Measurements from ENCODE around the gene PMFBP1. TPM values are rescaled to one million over a fixed set of nuclear protein-coding genes. Genes with fewer than 3 reads are reported as not detected.

PMFBP1 gene
- total RNA-seq, 1 experiment from 2014 or later, result 0.56 TPM

GRCh38 chr16:72164691-72165090 lies 7.3 kb downstream of the PMFBP1 start:
- no peak overlapping the region for H3K4me3 ChIP-seq (ENCODE audit: low read length)
- no peak overlapping the region for H2AFZ ChIP-seq (ENCODE audit: low read length)
- no peak overlapping the region for H3K9ac ChIP-seq (ENCODE audit: low read length)
- H4K20me1 ChIP-seq (ENCODE audit: insufficient read depth, low read depth, low read length), result no peaks in the 10 kb centered on the region
- no peaks in the 10 kb centered on the region for H3K4me1 ChIP-seq (ENCODE audit: low read length)
- no peak overlapping the region for H3K27ac ChIP-seq (ENCODE audit: low read length)
- no peaks in the 10 kb centered on the region for H3K27me3 ChIP-seq (ENCODE audit: low read length)
- DNase-seq, result no peak
- H3K79me2 ChIP-seq (ENCODE audit: low read length), result no peaks in the 10 kb centered on the region
- no peaks in the 10 kb centered on the region for H3K36me3 ChIP-seq (ENCODE audit: insufficient read depth, low read length)
- H3K9me3 ChIP-seq (ENCODE audit: low read length), result no peaks in the 10 kb centered on the region
- H3K9me2 ChIP-seq (replicated peaks; ENCODE audit: insufficient read depth, low read length), result no peaks in the 10 kb centered on the region
- no peak overlapping the region for H3K4me2 ChIP-seq (ENCODE audit: low read depth, low read length, poor library complexity, severe bottlenecking)

GRCh38 chr16:72162105-72162692 lies 9.8 kb downstream of the PMFBP1 start:
- Histone ChIP-seq H4K20me1 (ENCODE audit: insufficient read depth, low read depth, low read length) (no peaks in the 10 kb centered on the region), H3K4me2 (ENCODE audit: low read depth, low read length, poor library complexity, severe bottlenecking) (no peak overlapping the region), H3K79me2 (ENCODE audit: low read length) (no peaks in the 10 kb centered on the region), H3K9ac (ENCODE audit: low read length) (no peak overlapping the region), H3K9me2 (replicated peaks; ENCODE audit: insufficient read depth, low read length) (no peaks in the 10 kb centered on the region), H3K27ac (ENCODE audit: low read length) (no peak overlapping the region), H3K4me1 (ENCODE audit: low read length) (no peaks in the 10 kb centered on the region), H3K4me3 (ENCODE audit: low read length) (no peak overlapping the region), H3K27me3 (ENCODE audit: low read length) (no peaks in the 10 kb centered on the region), H3K36me3 (ENCODE audit: insufficient read depth, low read length) (no peaks in the 10 kb centered on the region), H2AFZ (ENCODE audit: low read length) (no peak overlapping the region), H3K9me3 (ENCODE audit: low read length) (no peaks in the 10 kb centered on the region)
- DNase-seq, result no peak

DNA sequence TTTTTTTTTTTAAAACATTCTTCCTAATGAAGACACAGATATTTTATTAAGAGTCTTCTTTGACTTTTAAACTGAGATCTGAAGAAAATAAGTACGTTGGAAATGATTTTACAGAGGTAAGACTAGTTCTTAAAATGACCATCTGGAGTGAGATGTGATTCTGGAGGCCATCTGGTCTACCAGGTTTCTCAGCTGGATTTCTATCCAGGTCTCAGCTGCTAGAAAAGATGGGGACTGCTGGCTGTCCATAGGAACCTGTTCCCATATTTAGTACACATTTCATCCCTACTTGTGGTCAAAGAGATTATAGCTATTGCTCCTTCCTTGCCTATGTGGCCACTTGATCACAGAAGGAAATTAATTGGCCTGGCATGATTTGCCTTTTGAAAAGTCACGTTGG lies 12.2 kb downstream of the PMFBP1 start:
- no peak for DNase-seq
- no peak overlapping the region for H3K4me2 ChIP-seq (ENCODE audit: low read depth, low read length, poor library complexity, severe bottlenecking)
- H3K9me2 ChIP-seq (replicated peaks; ENCODE audit: insufficient read depth, low read length), result no peaks in the 10 kb centered on the region
- no peaks in the 10 kb centered on the region for H3K36me3 ChIP-seq (ENCODE audit: insufficient read depth, low read length)
- no peak overlapping the region for H3K27ac ChIP-seq (ENCODE audit: low read length)
- H4K20me1 ChIP-seq (ENCODE audit: insufficient read depth, low read depth, low read length), result no peaks in the 10 kb centered on the region
- H2AFZ ChIP-seq (ENCODE audit: low read length), result no peak overlapping the region
- no peaks in the 10 kb centered on the region for H3K4me1 ChIP-seq (ENCODE audit: low read length)
- no peaks in the 10 kb centered on the region for H3K9me3 ChIP-seq (ENCODE audit: low read length)
- H3K79me2 ChIP-seq (ENCODE audit: low read length), result no peaks in the 10 kb centered on the region
- no peak overlapping the region for H3K4me3 ChIP-seq (ENCODE audit: low read length)
- no peaks in the 10 kb centered on the region for H3K27me3 ChIP-seq (ENCODE audit: low read length)
- H3K9ac ChIP-seq (ENCODE audit: low read length), result no peak overlapping the region

GRCh38 chr16:72159386-72159785 lies 12.6 kb downstream of the PMFBP1 start:
- no peaks in the 10 kb centered on the region for H3K4me1 ChIP-seq (ENCODE audit: low read length)
- no peak overlapping the region for H3K4me3 ChIP-seq (ENCODE audit: low read length)
- H3K79me2 ChIP-seq (ENCODE audit: low read length), result no peaks in the 10 kb centered on the region
- no peak for DNase-seq
- H3K9me2 ChIP-seq (replicated peaks; ENCODE audit: insufficient read depth, low read length), result no peaks in the 10 kb centered on the region
- H3K9me3 ChIP-seq (ENCODE audit: low read length), result no peaks in the 10 kb centered on the region
- H3K27me3 ChIP-seq (ENCODE audit: low read length), result no peaks in the 10 kb centered on the region
- no peaks in the 10 kb centered on the region for H3K36me3 ChIP-seq (ENCODE audit: insufficient read depth, low read length)
- no peak overlapping the region for H3K27ac ChIP-seq (ENCODE audit: low read length)
- no peak overlapping the region for H3K9ac ChIP-seq (ENCODE audit: low read length)
- H2AFZ ChIP-seq (ENCODE audit: low read length), result no peak overlapping the region
- no peaks in the 10 kb centered on the region for H4K20me1 ChIP-seq (ENCODE audit: insufficient read depth, low read depth, low read length)
- no peak overlapping the region for H3K4me2 ChIP-seq (ENCODE audit: low read depth, low read length, poor library complexity, severe bottlenecking)

- Histone ChIP-seq H3K9me2 (replicated peaks; ENCODE audit: insufficient read depth, low read length) (no peaks in the 10 kb centered on the region), H3K79me2 (ENCODE audit: low read length) (no peaks in the 10 kb centered on the region), H3K27ac (ENCODE audit: low read length) (no peak overlapping the region), H3K4me1 (ENCODE audit: low read length) (peaks cover 7% of the 10 kb centered on the region), H3K9me3 (ENCODE audit: low read length) (no peaks in the 10 kb centered on the region), H3K27me3 (ENCODE audit: low read length) (no peaks in the 10 kb centered on the region), H3K9ac (ENCODE audit: low read length) (no peak overlapping the region), H2AFZ (ENCODE audit: low read length) (no peak overlapping the region), H3K4me3 (ENCODE audit: low read length) (no peak overlapping the region), H4K20me1 (ENCODE audit: insufficient read depth, low read depth, low read length) (no peaks in the 10 kb centered on the region), H3K4me2 (ENCODE audit: low read depth, low read length, poor library complexity, severe bottlenecking) (no peak overlapping the region), H3K36me3 (ENCODE audit: insufficient read depth, low read length) (no peaks in the 10 kb centered on the region)
- DNase-seq, result no peak
Measured at GRCh38 chr16:72149676-72150464, 22.1 kb downstream of the PMFBP1 start.

DNA sequence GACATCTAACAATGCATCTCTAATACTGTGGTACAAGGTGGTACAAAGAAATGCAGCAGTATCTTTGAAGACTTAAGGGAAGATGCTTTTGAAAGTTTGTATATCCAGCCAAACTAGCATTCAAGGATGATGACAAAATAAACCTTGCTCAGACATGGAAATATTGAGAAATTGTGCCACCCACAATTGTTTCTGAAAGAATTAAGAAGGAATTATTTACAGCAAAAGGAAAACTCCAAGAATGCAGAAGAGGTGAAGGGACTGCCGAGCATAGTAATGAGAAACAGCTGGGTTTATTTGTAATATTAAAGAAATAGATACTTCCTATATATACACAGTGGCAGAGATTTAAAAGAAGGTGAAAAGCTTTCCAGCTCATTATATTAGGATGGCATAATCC lies 29.5 kb downstream of the PMFBP1 start:
- H3K9me2 ChIP-seq (replicated peaks; ENCODE audit: insufficient read depth, low read length), result no peaks in the 10 kb centered on the region
- no peaks in the 10 kb centered on the region for H3K4me1 ChIP-seq (ENCODE audit: low read length)
- H4K20me1 ChIP-seq (ENCODE audit: insufficient read depth, low read depth, low read length), result no peaks in the 10 kb centered on the region
- H3K27me3 ChIP-seq (ENCODE audit: low read length), result no peaks in the 10 kb centered on the region
- H3K9me3 ChIP-seq (ENCODE audit: low read length), result no peaks in the 10 kb centered on the region
- no peaks in the 10 kb centered on the region for H3K36me3 ChIP-seq (ENCODE audit: insufficient read depth, low read length)
- no peak overlapping the region for H3K9ac ChIP-seq (ENCODE audit: low read length)
- H3K4me2 ChIP-seq (ENCODE audit: low read depth, low read length, poor library complexity, severe bottlenecking), result no peak overlapping the region
- no peak overlapping the region for H2AFZ ChIP-seq (ENCODE audit: low read length)
- H3K27ac ChIP-seq (ENCODE audit: low read length), result no peak overlapping the region
- no peak for DNase-seq
- H3K79me2 ChIP-seq (ENCODE audit: low read length), result no peaks in the 10 kb centered on the region
- no peak overlapping the region for H3K4me3 ChIP-seq (ENCODE audit: low read length)

- no peaks in the 10 kb centered on the region for H3K79me2 ChIP-seq (ENCODE audit: low read length)
- H3K9me2 ChIP-seq (replicated peaks; ENCODE audit: insufficient read depth, low read length), result no peaks in the 10 kb centered on the region
- no peaks in the 10 kb centered on the region for H4K20me1 ChIP-seq (ENCODE audit: insufficient read depth, low read depth, low read length)
- no peaks in the 10 kb centered on the region for H3K4me1 ChIP-seq (ENCODE audit: low read length)
- no peak overlapping the region for H3K4me2 ChIP-seq (ENCODE audit: low read depth, low read length, poor library complexity, severe bottlenecking)
- H3K36me3 ChIP-seq (ENCODE audit: insufficient read depth, low read length), result no peaks in the 10 kb centered on the region
- no peak overlapping the region for H3K27ac ChIP-seq (ENCODE audit: low read length)
- DNase-seq, result no peak
- no peak overlapping the region for H3K4me3 ChIP-seq (ENCODE audit: low read length)
- no peak overlapping the region for H3K9ac ChIP-seq (ENCODE audit: low read length)
- no peak overlapping the region for H2AFZ ChIP-seq (ENCODE audit: low read length)
- no peaks in the 10 kb centered on the region for H3K9me3 ChIP-seq (ENCODE audit: low read length)
- H3K27me3 ChIP-seq (ENCODE audit: low read length), result no peaks in the 10 kb centered on the region
Measured at GRCh38 chr16:72139908-72140307, 32.0 kb downstream of the PMFBP1 start.

DNA sequence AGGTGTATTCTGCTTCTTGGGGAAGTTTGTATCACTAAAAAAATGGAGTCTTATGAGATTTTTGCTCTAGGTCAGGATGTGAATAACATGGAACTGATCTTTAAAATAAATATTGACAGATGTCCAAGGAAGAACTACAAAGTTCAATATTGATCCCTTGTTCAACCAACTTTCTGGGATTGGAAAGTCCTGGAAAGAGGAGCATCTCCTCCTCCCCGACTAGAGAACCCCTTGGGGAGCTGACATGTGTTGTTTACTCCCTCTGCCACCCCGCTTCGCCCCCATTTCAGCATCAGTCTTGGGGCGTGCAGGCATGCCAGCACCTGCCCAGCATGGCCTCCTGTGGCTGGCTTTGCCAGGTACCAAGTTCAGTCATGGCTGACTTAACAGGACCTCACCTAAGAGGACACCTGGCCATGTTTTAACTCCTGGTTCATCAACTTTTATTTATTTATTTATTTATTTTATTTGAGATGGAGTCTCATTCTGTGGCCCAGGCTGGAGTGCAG lies 33.8 kb downstream of the PMFBP1 start:
- no peaks in the 10 kb centered on the region for H3K9me3 ChIP-seq (ENCODE audit: low read length)

More for the DNA sequence above, 33.8 kb downstream of the PMFBP1 start:
- Histone ChIP-seq H3K4me2 (ENCODE audit: low read depth, low read length, poor library complexity, severe bottlenecking) (no peak overlapping the region), H3K9ac (ENCODE audit: low read length) (no peak overlapping the region), H3K79me2 (ENCODE audit: low read length) (no peaks in the 10 kb centered on the region), H3K9me2 (replicated peaks; ENCODE audit: insufficient read depth, low read length) (no peaks in the 10 kb centered on the region), H4K20me1 (ENCODE audit: insufficient read depth, low read depth, low read length) (no peaks in the 10 kb centered on the region), H3K27me3 (ENCODE audit: low read length) (no peaks in the 10 kb centered on the region), H2AFZ (ENCODE audit: low read length) (no peak overlapping the region), H3K4me3 (ENCODE audit: low read length) (no peak overlapping the region), H3K4me1 (ENCODE audit: low read length) (no peaks in the 10 kb centered on the region), H3K27ac (ENCODE audit: low read length) (no peak overlapping the region), H3K36me3 (ENCODE audit: insufficient read depth, low read length) (no peaks in the 10 kb centered on the region)
- DNase-seq, result no peak
